ENCODE measurements around the gene ETV6.

Gene ETV6

GRCh38 chr12:11812586-11813437 is 163.3 kb downstream of the ETV6 start:
- peak; percentile 33 for DNase-seq

- DNase-seq, result no peak
Measured at GRCh38 chr12:11813438-11813813, 164.0 kb downstream of the ETV6 start.

DNA sequence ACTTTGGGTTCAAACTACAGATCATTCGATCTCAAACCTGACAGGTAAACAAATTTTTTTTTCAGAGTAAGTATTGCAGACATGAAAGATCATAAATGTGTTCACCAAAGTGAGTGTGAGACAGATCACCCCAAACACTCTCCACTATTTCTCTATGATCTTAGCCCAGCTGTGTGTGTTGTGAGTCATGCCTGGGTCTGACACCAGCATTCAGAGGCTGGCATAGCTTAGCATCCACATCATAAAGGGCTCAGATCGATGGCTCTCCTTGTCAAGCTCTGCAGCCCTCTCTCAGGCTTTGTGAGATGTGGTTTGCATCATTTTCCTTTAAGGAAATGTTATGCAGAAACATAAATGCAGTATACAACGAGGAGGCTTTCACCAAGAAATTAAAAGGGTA is 164.9 kb downstream of the ETV6 start:
- DNase-seq, result peak; percentile 45

DNA sequence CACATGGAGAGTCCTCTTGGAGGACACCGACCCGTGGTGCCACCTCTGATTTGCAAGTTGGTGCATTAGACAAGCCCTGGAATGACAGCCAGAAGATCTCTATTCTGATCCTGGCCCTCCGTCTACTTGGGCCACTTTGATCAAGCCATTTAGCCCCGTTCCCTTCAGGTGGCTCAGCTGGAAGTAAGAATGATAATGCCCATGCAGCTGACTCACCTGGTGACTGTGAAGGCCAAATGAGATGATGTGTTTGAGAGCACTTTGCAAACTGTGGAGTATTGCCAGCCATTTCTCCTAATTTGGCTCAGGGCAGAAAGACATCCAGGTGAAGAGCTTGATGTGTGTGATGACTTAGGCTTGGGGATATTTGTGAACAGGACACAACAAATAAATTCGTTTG is 165.9 kb downstream of the ETV6 start:
- DNase-seq, result no peak

DNA sequence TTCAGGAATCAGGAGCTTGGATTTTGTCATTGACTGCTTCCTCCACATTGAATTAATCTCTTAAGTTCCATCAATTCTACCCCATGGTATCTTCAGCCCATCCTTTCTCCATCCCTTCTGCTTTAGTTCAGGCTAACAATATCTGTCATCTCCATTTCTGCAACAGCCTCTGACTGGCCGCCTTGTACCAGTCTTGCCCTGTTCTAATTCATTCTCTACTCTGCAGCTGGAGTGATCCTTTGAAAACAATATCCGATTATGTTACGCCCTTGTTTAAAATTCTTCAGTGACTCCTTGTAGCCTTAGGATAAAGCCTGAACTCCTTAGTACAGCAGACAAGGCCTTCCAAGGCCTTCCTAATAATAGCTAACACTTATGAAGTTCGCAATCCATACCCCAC is 170.2 kb downstream of the ETV6 start:
- DNase-seq, result no peak

DNA sequence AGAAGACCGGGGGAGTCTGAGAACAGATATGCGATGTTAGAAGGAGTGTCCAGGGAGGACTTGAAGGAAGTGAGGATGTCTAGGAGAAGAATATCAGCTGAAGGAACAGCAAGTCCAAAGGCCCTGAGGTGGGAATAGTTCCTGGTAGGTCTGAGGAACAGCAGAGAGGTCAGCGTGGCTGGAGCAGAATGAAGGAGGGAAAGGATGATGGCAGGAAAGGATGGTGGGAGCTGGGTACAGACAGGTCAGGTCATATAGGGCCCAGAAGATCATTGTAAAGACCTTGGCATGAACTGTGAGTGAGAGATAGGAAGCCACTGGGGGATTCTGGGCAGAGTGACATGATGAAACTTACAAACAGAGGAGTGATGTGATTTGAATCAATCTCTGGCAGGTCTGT is 171.0 kb downstream of the ETV6 start:
- no peak for DNase-seq

DNA sequence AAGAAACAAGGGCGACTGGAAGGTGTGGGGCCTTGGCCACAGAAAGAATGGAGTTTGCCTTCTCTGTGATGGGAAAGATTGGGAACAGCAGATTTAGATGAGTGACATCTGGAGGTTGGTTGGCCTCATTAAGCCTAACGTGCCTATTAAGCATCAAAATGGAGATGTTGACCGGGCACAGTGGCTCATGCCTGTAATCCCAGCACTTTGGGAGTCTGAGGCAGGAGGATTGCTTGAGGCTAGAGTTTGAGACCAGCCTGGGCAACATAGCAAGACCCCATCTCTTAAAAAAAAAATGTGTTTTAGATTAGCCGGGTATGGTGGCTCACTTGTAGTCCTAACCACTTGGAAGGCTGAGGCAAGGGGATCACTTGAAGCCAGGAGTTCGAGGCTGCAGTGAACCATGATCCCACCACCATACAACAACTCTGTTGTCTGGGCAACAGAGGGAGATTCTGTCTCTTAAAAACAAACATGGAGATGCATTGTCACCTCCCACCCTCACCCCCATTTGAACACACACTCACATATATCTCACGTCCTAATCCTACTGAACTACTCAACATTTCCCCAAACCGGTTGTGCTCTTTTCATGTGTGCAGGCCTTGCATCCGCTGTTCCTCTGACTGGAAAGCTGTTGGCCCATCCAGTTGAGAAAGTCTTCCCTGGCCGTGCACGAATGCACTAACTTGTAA is 172.1 kb downstream of the ETV6 start:
- no peak for DNase-seq

- peak; percentile 71 for DNase-seq
Measured at GRCh38 chr12:11822081-11822834, 172.8 kb downstream of the ETV6 start.

- no peak for DNase-seq
Measured at GRCh38 chr12:11823043-11823442, 173.6 kb downstream of the ETV6 start.

GRCh38 chr12:11823593-11823992 is 174.1 kb downstream of the ETV6 start:
- DNase-seq, result no peak

DNA sequence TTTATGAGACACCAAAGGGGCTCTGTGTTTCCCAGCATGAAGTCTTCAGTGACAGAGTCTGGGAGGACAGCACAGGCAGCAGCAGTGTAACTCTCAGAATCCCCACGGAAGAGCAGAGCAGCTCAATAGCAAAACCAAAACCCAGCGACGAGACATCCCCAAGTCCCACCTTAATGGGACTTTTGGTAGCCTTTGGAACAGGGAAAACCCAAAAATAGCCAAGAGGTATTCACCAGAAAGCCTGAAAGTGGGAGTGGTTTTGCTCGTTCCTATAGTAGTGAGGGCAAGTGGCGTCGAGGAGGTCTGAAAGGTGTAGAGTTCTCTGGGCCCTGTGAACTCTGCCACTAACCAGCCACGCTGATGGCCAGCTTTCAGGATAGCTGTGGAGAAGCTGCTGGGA is 174.6 kb downstream of the ETV6 start:
- no peak for DNase-seq

DNA sequence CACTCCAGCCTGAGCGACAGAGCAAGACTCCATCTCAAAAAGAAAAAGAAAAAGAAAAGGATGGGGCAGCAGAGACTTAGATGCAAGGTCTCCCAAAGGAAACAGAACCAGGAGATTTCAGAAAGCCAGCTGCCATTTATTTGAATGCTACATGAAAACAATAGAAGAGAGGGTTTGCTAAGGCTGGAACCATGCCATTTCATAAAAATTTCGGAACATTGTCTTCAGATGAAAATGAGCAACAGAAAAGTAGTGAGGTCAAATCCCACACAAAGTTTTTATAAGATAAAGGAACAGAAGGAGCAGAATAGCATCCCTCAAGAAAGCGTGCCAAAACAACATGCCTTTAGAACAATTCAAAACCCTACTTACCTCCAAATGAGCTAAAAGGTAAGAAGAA is 175.3 kb downstream of the ETV6 start:
- DNase-seq, result no peak

DNA sequence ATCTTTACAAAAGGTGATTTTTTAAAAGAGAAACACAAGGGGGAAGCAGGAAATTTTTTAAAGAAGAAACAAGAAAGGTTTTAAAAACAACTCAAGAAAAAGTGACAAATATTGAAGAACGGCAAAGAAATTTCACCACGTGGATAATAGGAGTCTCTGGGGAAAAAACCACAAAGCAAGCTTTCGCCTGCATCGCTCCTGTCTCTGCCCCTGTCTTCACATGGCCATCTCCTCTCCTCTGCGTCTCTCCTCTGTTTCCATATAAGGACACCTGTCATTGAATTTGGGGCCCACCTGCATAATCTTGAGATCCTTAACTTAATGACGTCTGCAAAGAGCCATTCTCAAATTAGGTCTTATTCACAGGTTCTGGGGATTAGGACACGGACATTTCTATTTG is 175.8 kb downstream of the ETV6 start:
- no peak for DNase-seq

DNA sequence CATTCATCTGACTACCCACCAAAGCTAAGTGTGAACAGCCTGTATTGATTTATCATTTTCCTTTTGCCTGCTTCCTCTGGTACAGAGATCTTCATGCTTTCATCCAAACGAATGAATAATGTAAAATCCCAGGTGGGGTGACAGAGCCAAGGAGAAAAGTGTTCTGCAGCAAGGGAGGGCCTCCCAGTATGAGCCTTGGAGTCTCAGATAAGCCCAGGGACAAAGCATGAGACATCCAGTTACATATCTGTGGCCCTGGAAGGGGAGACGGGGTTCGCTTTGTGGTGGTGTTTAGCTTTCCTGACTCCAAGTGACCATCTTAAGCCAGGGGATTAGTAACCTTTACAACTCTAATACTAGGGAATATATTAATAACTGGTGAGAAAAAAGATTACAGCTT is 177.1 kb downstream of the ETV6 start:
- DNase-seq, result no peak

- DNase-seq, result peak; percentile 21
Measured at GRCh38 chr12:11827091-11828061, 177.9 kb downstream of the ETV6 start.

GRCh38 chr12:11829764-11830194 is 180.3 kb downstream of the ETV6 start:
- no peak for DNase-seq

DNA sequence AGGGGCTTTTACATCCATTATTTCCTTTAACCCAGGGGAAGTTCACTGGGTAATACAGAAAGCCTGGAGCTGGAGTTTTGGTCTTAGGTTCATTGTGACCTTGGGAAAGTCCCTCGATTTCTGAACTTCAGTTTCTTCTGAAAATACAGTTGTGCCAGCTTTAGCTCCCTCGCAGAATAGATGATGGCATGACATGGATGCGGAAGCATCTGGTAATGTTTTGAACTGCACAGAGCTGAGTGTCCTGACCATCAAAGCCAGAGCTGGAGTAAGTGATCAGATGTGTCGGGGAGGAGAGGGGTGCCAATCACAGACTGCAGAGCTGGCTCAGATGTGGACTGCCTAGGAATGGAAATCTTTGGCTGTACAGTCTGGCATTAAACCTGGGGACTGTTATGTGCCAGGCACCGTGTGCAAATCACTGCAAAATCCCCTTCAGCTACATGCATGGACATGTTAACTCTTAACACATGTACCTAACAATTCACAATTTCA is 180.9 kb downstream of the ETV6 start:
- DNase-seq, result no peak

- no peak for DNase-seq
Measured at GRCh38 chr12:11832093-11832492, 182.6 kb downstream of the ETV6 start.

DNA sequence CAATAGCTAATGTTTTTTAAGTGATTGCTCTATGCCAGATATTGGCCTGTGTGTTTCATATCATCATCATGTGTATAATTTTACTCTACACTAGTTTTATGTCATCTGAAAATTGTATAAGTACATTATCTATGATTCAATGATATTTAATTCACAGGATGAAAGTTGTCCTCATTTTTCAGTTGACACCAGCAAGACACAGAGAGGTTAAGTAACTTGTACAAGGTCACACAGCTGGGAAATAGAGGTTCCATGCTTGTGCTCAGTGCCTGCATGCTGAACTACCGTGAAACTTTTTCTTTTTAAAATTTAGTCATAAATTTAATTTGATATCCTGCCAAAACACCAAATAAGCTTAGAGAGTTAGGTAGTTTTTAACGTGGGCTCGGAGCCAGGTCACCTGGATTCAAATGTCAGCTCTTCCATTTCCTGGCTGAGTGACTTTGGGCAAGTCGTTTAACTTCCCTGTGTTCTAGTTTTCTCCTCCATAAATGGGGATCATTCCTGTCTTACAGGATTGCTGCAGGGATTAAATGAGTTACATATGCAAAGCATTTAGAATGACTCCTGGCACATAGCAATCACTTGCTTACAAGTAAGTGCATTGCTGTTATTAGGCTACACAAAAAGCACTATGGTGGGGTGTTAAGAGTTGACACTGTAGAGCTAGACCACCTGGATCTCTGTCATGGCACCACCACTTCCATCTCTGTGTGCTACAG is 183.9 kb downstream of the ETV6 start:
- DNase-seq, result no peak

- no peak for DNase-seq
Measured at GRCh38 chr12:11834104-11834812, 184.8 kb downstream of the ETV6 start.

- no peak for DNase-seq
Measured at GRCh38 chr12:11834931-11835330, 185.5 kb downstream of the ETV6 start.

All from stimulated activated CD4-positive, alpha-beta T cell treated with anti-CD3 and anti-CD28 coated beads, Interleukin-15, amount 100 ng/mL, for 24 hours (primary cell).